ENCODE data around the gene LARP4. TPM values are rescaled to one million over a fixed set of nuclear protein-coding genes. Genes with fewer than 3 reads are reported as not detected.

The LARP4 gene
- total and polyA plus RNA-seq, 2 of the 4 experiments (the other 2 are of a cell fraction), result 11.3 to 42.5 TPM

DNA sequence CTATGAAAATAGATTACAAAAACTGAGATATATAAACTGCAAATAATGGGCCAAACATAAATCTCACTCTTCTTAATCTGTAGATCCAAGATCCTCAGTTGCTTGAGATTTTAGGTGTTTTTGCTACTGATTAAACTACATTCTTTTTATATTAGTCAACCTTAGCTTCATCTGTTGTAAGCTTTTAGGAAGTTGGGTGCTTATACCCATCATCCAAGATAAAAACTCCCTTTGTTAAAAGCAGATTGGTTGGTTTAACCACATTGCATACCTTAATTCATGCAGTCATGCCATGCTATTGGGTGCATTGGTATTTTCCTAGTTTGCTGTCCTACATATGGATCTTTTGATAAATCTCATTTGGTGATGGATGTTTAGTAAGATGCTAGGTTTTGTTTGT lies 57.9 kb downstream of the LARP4 start:
- dilution Hi-C loops (cut with HindIII; ENCODE audit: low sequenced_read_pairs, unreplicated experiment) (no loop called here), in situ Hi-C loops (cut with MboI; ENCODE audit: low sequenced_read_pairs) (no loop called here), intact Hi-C loops (cut with micrococcal nuclease) (no loop called here)
- no peak overlapping the region for H2BK20ac ChIP-seq (ENCODE audit: low read depth, low read length)
- DNase-seq (peak; percentile 47), ATAC-seq (ENCODE audit: low read depth) (peak; percentile 37)
- H3K4me1 ChIP-seq (ENCODE audit: control insufficient read depth, insufficient read depth, low read length), result no peaks in the 10 kb centered on the region
- no peak overlapping the region for H2BK5ac ChIP-seq (ENCODE audit: low read depth, low read length, poor library complexity, severe bottlenecking)
- ChIA-PET CTCF (no interaction called here), POLR2A (ENCODE audit: unreplicated experiment) (interaction anchor here (0.5 kb wide), 1 partner anchor 296 kb away, joined by 5 read pairs; no protein-coding TSS in a partner anchor)
- H2AFZ ChIP-seq (replicated peaks; ENCODE audit: low read length, poor library complexity), result no peak overlapping the region
- H2AK5ac ChIP-seq (ENCODE audit: low read depth, low read length), result no peak overlapping the region
- H2BK120ac ChIP-seq (ENCODE audit: low read depth, low read length), result no peak overlapping the region
- H3K14ac ChIP-seq (replicated peaks; ENCODE audit: low read depth, low read length), result no peak overlapping the region
- H4K8ac ChIP-seq (ENCODE audit: low read depth in 2 of 2, low read length in 2 of 2), result no peak overlapping the region
- no peak overlapping the region for H3K9ac ChIP-seq (ENCODE audit: low read depth, low read length)
- H3K27ac ChIP-seq (ENCODE audit: insufficient read depth, low read length), result no peak overlapping the region
- H3K79me1 ChIP-seq (ENCODE audit: low read depth in 1 of 2, low read length in 2 of 2), result peaks cover 4 to 16% of the 10 kb centered on the region in 2 experiments
- no peak overlapping the region for H3K4me3 ChIP-seq (ENCODE audit: insufficient read depth, low read depth, low read length)
- no peak overlapping the region for H4K5ac ChIP-seq (ENCODE audit: low read depth, low read length)
- peaks cover 3% of the 10 kb centered on the region; the same call in 1 of the 2 replicates for H3K9me1 ChIP-seq (ENCODE audit: insufficient read depth, low read length)
- H3K4me2 ChIP-seq (ENCODE audit: low read depth, low read length), result no peak overlapping the region
- no peak overlapping the region for H2AK9ac ChIP-seq (replicated peaks; ENCODE audit: low read depth, low read length, poor library complexity)
- no peak overlapping the region for H4K91ac ChIP-seq (ENCODE audit: insufficient read depth, low read depth, low read length)
- no peaks in the 10 kb centered on the region for H3K27me3 ChIP-seq (ENCODE audit: control insufficient read depth, insufficient read depth, low read length)
- H3K23ac ChIP-seq (ENCODE audit: low read depth, low read length), result no peak overlapping the region
- H3K18ac ChIP-seq (ENCODE audit: low read depth, low read length), result no peak overlapping the region
- H3K56ac ChIP-seq (ENCODE audit: extremely low read depth, insufficient read depth, low read length), result no peak overlapping the region
- no peaks in the 10 kb centered on the region for H3K9me3 ChIP-seq (ENCODE audit: control insufficient read depth, insufficient read depth, low read length)
- H3K4ac ChIP-seq (ENCODE audit: low read depth, low read length), result no peak overlapping the region
- TF ChIP-seq MAFK (IDR thresholded peaks at IDR 0.05; ENCODE audit: low read depth, low read length) (no peak), ELK1 (IDR thresholded peaks at IDR 0.05; ENCODE audit: borderline replicate concordance, low read depth, low read length) (no peak), SMC3 (IDR thresholded peaks at IDR 0.05; ENCODE audit: low read depth, low read length) (no peak), CEBPB (IDR thresholded peaks at IDR 0.05; ENCODE audit: low read depth, low read length) (no peak), FOS (IDR thresholded peaks at IDR 0.05; ENCODE audit: low read depth, low read length) (no peak), RCOR1 (IDR thresholded peaks at IDR 0.05; ENCODE audit: insufficient replicate concordance, low read length) (no peak), RFX5 (IDR thresholded peaks at IDR 0.05; ENCODE audit: low read depth, low read length) (no peak), CTCF (conservative IDR thresholded peaks at IDR 0.05; ENCODE audit: low read depth, low read length) (no peak), RAD21 (IDR thresholded peaks at IDR 0.05; ENCODE audit: low read length) (no peak), BHLHE40 (IDR thresholded peaks at IDR 0.05; ENCODE audit: low read depth, low read length) (no peak), NFE2L2 (IDR thresholded peaks at IDR 0.05; ENCODE audit: low read depth, low read length) (no peak), MAZ (IDR thresholded peaks at IDR 0.05; ENCODE audit: borderline replicate concordance, low read depth, low read length) (no peak), POLR2A (IDR thresholded peaks at IDR 0.05; ENCODE audit: low read depth, low read length) (no peak), CHD1 (IDR thresholded peaks at IDR 0.05; ENCODE audit: low read depth, low read length) (no peak), MXI1 (IDR thresholded peaks at IDR 0.05; ENCODE audit: borderline replicate concordance, low read depth, low read length) (no peak)
- TF ChIP-seq, protein P1, sequence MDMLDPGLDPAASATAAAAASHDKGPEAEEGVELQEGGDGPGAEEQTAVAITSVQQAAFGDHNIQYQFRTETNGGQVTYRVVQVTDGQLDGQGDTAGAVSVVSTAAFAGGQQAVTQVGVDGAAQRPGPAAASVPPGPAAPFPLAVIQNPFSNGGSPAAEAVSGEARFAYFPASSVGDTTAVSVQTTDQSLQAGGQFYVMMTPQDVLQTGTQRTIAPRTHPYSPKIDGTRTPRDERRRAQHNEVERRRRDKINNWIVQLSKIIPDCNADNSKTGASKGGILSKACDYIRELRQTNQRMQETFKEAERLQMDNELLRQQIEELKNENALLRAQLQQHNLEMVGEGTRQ (IDR thresholded peaks at IDR 0.05; ENCODE audit: low read depth, low read length), result no peak
- BruUV-seq (replicated peaks), result no TSS peak
- peaks cover 23% of the 10 kb centered on the region for H3K36me3 ChIP-seq (ENCODE audit: control insufficient read depth, insufficient read depth, low read length)
- no peak overlapping the region for H2BK15ac ChIP-seq (ENCODE audit: low read depth, low read length)
- no peaks in the 10 kb centered on the region for H4K20me1 ChIP-seq (ENCODE audit: insufficient read depth, low read length)

Measured in IMR-90 (cell line).